Myocyte (in vitro differentiated cells): ENCODE data around the gene DUSP10. TPM values are rescaled to one million over a fixed set of nuclear protein-coding genes. Genes with fewer than 3 reads are reported as not detected.
A peak's percentile ranks its signal among the peaks of the same experiment; 100 is the strongest.

Source experiments
- DNase-seq: peaks from one replicate; pipeline ENCODE4 v3.0.0-alpha.2; 2012; ENCODE audit warnings: low read depth
- total RNA-seq: library from RNA; depleted of rRNA; stranded (reverse); fragments of >200 nt; gene quantifications from 2 replicates; pipeline ENCODE4 v1.2.3, GENCODE V29; 2014

DUSP10 gene
- total RNA-seq, 1 donor from 2014 or later: 21.9 TPM

DNA sequence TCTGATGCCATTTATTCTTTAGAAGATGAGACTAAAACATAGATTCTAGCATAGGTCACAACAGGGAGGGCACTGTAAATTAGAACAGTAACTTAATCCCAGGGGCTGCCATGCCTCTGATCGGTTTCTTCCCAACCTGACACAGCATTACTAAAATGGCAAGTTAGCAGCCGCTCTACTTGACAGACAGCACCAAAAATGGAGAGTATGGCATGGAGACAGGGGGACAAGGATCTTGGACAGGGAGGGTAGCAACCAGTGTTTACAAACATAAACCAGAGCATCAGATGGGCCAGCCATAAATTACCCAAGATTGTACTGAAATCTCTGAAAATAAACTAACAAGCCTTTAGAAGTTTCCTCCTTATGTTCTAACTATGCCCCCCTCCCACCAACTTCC is 5.9 kb downstream of the DUSP10 start:
- DNase-seq: peak; percentile 44

DNA sequence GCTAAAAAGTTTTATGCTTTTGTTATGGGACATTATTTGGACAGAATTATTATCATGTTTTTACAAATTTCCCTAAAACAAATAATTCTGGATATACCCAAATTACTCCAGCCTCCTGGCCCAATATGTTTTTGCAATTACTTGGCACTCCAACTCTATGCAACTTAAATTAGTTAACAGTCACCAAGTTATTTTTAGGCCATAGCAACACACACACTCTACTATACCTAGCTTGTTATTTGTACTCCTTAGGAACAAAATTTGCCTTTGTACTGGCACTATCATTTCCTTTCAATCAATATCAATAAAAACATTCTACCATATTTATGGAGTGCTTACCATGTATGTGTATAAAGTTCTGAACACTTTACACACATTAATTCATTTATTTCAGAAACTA is 7.7 kb downstream of the DUSP10 start:
- no peak for DNase-seq

- no peak for DNase-seq
Observed at GRCh38 chr1:221732052-221732451, 9.8 kb downstream of the DUSP10 start.

- no peak for DNase-seq
Observed at GRCh38 chr1:221729771-221730330, 12.0 kb downstream of the DUSP10 start.

- DNase-seq: no peak
Observed at GRCh38 chr1:221728037-221728505, 13.8 kb downstream of the DUSP10 start.

- DNase-seq: no peak
Observed at GRCh38 chr1:221727146-221728036, 14.5 kb downstream of the DUSP10 start.

DNA sequence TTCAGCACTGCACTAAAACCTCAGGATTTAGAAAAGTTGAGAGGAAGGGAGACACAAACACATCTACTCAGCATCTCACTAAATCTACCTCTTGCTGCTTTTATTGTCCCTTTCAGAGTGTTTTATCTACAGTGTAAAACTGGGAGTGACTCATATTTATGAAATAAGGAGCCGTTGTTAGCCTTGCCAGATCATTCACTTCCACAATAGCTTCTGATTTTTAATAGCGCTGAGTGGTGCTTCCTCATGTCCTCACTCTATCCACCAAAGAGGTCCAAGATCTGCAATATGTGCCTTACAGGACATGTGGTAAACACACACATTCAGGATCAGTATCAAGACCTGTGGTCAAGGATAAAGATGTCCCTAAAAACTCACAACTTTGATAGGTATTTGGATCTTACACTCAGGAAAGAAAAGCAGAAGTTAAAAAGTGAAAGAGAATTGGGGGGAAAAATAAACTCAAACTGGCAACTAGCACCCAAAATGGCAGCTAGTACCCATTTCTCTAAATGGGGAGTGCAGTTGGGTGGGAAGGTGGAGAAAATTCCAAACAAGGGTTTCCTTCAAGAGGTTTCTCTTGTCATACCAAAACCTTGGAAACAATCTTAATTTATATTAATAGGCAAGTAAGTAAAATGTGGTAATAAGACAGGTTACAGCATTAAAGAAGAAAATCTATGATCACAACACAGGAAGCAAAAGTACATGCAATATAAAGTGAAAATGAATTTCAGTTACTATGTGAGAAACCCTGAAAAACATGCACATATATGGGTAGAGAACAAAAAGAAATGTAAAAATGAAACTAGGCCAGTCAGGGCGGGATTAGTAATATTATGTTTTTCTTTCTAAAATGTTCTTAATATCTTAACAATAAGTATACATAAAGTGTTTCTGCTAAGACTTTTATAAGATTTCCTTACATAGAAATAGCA is 15.9 kb downstream of the DUSP10 start:
- DNase-seq: peak; percentile 30

DNA sequence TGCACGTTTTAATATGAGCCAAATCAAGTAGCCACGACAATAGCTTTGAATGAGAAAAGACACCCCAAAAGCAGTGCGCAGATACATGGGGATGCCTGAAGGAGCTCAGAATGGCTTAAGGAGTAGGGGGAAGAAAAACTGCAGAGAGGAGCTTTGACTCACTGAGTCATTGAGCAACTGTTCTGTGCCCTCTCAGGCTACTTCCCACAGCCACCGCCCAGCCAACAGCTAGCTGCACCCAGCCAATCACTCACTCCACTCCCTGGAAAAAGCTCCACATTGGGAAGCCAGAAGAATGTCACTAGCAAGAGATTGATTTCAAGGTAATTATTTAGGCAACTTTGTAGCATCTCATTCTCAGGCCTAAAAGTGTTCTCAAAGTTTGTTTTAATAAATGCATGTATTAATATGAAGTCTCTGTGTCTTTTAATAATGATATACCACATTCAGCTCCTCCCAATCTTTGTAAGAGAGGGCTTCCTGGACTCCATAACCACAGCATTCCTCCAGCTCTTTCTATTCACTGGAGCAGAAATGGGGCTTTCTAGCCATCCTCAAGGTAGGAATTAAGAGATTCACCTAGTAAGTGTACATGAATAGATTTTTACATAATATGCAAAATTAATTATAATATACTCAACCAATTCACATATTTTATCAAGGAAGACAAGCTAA is 16.8 kb downstream of the DUSP10 start:
- peak; percentile 88 for DNase-seq

DNA sequence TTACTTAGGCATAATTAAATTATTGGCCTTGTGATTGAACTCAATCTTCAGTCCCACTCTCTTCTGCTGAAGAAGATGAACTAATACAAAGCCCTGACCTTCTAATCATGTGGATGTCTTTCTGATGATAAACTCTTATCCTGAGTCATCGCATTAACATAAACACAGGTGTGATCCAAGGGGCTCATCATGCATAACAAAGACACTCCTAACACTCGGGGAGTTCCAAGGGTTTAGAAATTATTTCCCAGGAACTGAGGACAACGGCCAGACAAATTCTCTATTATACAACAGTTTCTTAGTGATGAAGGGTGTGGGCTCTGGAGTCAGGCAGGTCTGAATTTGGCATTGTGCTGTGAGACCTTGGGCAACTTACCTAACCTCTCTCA is 18.0 kb downstream of the DUSP10 start:
- no peak for DNase-seq

DNA sequence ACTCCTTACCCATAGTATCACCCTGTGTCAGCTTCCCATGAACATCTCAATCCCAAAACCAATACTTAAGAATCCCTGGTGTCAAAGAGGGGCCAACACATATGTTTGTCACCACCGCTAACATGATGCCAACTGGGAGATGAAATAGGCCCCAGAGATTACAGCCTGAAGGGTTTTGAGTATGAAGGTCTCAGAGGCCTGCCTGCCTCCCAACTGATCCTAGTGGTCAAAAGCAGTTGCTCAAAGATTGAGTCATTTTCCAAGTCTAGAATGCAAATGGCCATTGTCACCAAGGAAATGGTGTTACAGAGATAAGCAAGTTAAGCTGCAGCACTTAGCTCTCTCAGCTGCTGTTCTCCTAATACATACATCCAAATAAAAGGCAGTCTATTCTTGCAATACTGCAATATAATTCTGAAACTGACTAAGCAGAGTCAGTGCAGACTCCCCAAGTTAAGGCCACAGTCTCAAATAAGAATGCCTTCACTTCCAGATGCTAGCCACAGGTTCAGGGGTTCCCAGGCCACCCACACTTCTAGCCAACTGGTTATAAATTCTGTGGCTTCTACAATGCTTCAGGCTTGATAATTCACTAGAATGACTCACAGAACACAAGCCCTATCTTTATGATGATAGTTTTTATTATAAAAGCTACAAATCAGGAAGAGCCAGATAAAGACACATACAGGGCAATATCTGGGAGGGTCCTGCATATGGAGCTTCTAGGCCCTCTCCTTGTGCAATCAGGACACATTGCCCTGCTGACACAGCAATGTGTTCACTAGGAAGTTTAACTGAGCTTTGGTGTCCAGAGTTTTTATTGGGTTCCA is 18.7 kb downstream of the DUSP10 start:
- DNase-seq: peak; percentile 94

DNA sequence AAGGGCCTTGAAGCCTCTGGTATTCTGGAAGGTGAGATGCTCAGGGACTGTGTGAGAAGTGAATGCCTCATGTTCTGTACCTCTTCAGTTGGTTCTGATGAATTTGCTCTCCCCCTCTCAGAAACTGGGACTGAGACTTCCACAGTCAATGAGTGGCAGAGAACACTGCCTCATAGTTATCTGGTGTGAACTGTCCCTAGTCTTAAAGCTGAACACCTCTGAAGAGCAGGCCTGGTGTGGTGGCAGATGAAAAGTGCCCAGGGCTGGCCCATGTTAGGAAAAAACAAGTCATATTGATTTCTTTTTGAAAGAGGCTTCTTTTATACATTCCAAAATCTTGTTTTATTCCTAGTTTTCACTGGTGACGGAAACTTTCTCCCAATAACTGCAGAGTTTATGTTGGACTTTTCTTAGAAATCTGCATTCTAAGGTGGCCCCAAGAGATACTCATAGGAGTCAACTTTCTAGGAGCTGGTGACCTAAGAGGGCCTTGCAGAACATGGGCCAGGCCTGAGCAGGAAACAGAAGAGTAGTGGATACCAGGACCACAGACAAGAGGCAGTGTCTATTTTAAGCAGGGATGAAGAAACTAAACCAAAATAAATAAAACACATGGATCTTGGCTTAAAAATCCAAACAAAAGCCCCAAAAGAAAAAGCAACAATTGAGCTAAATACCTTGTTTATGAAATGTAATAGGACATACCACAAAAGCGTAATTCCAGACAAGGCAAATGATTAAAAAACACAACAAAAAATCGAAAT is 19.5 kb downstream of the DUSP10 start:
- peak; percentile 63 for DNase-seq

GRCh38 chr1:221720545-221720944 is 21.3 kb downstream of the DUSP10 start:
- peak; percentile 0 for DNase-seq

DNA sequence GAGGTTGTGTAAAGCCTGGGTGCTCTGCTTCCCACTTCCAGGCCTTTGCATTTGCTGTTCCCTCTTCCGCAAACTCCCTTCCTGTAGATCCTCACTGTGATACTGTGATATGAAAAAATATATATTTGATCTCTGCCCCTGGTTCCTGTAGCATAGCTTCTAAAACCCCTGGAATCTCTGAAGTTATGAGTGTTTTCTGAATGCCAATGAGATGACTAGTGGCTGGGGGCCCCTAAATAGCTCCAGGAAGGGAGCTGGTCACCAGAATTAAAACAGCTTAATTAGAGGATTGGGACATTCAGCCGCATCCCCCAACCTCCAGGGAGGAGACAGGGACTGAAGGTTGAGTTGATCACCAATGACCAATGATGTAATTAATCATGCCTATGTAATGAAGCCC is 21.9 kb downstream of the DUSP10 start:
- DNase-seq: no peak

- DNase-seq: no peak
Observed at GRCh38 chr1:221719278-221719597, 22.7 kb downstream of the DUSP10 start.

GRCh38 chr1:221718381-221719277 is 23.3 kb downstream of the DUSP10 start:
- DNase-seq: peak; percentile 60

DNA sequence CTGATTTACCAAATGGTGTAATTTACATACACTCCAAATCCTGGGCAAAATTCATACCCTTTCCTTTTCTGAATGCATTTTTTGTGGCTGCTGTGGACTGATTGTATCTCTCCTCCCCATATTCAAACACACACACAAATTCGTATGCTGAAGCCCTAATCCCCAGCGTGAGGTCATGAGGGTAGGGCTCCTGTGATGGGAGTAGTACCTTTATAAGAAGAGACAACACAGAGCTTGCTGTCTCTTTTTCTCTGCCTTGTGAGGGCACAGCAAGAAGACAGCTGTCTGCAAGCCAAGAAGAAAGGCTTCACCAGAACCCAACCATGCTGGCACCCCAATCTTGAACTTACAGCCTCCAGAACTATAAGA is 24.4 kb downstream of the DUSP10 start:
- DNase-seq: no peak

GRCh38 chr1:221716713-221717484 is 25.0 kb downstream of the DUSP10 start:
- DNase-seq: peak; percentile 17
